K562 (cell line): Measurements from ENCODE around the gene WWTR1.

Experiments
- CBX8 ChIP-seq: fragments of 200-600 bp; sonication (generic); IDR thresholded peaks from 2 replicates; pipeline ENCODE4 v1.6.1; 2012; ENCODE audit warnings: borderline replicate concordance, mixed run types, low read depth, mild to moderate bottlenecking, moderate library complexity, mixed read lengths, low read length, control low read depth, inconsistent platforms; ENCODE audit not compliant: poor library complexity, severe bottlenecking; ENCODE audit errors: extremely low read depth
- CHCHD3 ChIP-seq: fragments of 250-450 bp; sonication (Bioruptor Pico); IDR thresholded peaks from 2 replicates; pipeline ENCODE4 v2.1.2; 2022; ENCODE audit warnings: mild to moderate bottlenecking
- CHD2 ChIP-seq: IDR thresholded peaks from 2 replicates; pipeline ENCODE4 v1.6.1; 2011; ENCODE audit warnings: low read depth, low read length
- CTCF ChIP-seq, 3 experiments: IDR thresholded peaks in 2 of 3; conservative IDR thresholded peaks in 1 of 3; 2 replicates each; pipeline ENCODE4 v1.5.1; 2011 to 2012; ENCODE audit warnings: low read length in 3 of 3, mild to moderate bottlenecking in 3 of 3, control low read depth in 2 of 3, improper control_type of control experiment in 1 of 3, inconsistent platforms in 1 of 3, low read depth in 1 of 3, mixed read lengths in 1 of 3, moderate library complexity in 1 of 3; ENCODE audit not compliant: insufficient read depth in 2 of 3
- EGR1 ChIP-seq: fragments of 450-650 bp; conservative IDR thresholded peaks from 2 replicates; pipeline ENCODE4 v1.6.1; 2017; ENCODE audit warnings: mild to moderate bottlenecking
- ELK1 ChIP-seq: sonication (generic); formaldehyde crosslinking; IDR thresholded peaks from 2 replicates; pipeline ENCODE4 v1.8.1; 2022; ENCODE audit warnings: missing genetic modification reagents
- EZH2 ChIP-seq: IDR thresholded peaks from 2 replicates; pipeline ENCODE4 v1.6.1; 2012; ENCODE audit warnings: low read depth, mild to moderate bottlenecking, inconsistent platforms, low read length, borderline replicate concordance
- MAFF ChIP-seq: IDR thresholded peaks from 2 replicates; pipeline ENCODE4 v1.6.1; 2012; ENCODE audit warnings: low read length, improper control_type of control experiment
- NR4A1 ChIP-seq, 2 experiments: fragments of 250-450 bp in 1 of 2; fragments of 450-650 bp in 1 of 2; sonication (Bioruptor Pico) in 1 of 2; IDR thresholded peaks; 2 replicates each; pipeline versions ENCODE4 v1.4.0 to v1.6.1; 2016 to 2020; ENCODE audit warnings: mild to moderate bottlenecking in 2 of 2, missing compliant biosample characterization in 1 of 2, missing genetic modification characterization in 1 of 2, moderate library complexity in 1 of 2
- POLR2AphosphoS5 ChIP-seq: IDR thresholded peaks from 2 replicates; pipeline ENCODE4 v1.6.1; 2011; ENCODE audit warnings: mild to moderate bottlenecking, low read depth, low read length, moderate library complexity; ENCODE audit not compliant: control insufficient read depth, insufficient read depth
- PYGO2 ChIP-seq: fragments of 450-650 bp; IDR thresholded peaks from 2 replicates; pipeline ENCODE4 v1.6.1; 2016; ENCODE audit warnings: mild to moderate bottlenecking, missing genetic modification characterization, moderate library complexity, missing compliant biosample characterization
- SIN3A ChIP-seq, 2 experiments: fragments of 150-350 bp in 1 of 2; IDR thresholded peaks; 2 replicates each; pipeline ENCODE4 v1.6.1; 2011 to 2016; ENCODE audit warnings: borderline replicate concordance in 2 of 2, low read depth in 2 of 2, low read length in 2 of 2, mild to moderate bottlenecking in 2 of 2, moderate library complexity in 2 of 2; ENCODE audit not compliant: control insufficient read depth in 1 of 2
- ZBTB40 ChIP-seq, 2 experiments: fragments of 450-650 bp in 1 of 2; sonication (generic) in 1 of 2; formaldehyde crosslinking in 1 of 2; IDR thresholded peaks; 2 replicates each; pipeline versions ENCODE4 v1.7.1 to v1.9.0; 2016 to 2022; ENCODE audit warnings: inconsistent platforms in 1 of 2, mild to moderate bottlenecking in 1 of 2, missing genetic modification reagents in 1 of 2
- ZNF830 ChIP-seq: fragments of 250-450 bp; sonication (Bioruptor Pico); IDR thresholded peaks from 2 replicates; pipeline ENCODE4 v1.5.0; 2021; ENCODE audit warnings: mild to moderate bottlenecking

GRCh38 chr3:149560001-149560400 is 97.8 kb downstream of the WWTR1 start:
- no peak for TF ChIP-seq ZNF830 (CRISPR knock-in tag)
- no peak for TF ChIP-seq SIN3A (IDR thresholded peaks at IDR 0.05; ENCODE audit: borderline replicate concordance in 2 of 2, control insufficient read depth in 1 of 2, low read depth in 2 of 2, low read length in 2 of 2)
- TF ChIP-seq ELK1: no peak
- no peak for TF ChIP-seq PYGO2 (tag)
- TF ChIP-seq NR4A1 (CRISPR knock-in tag; IDR thresholded peaks at IDR 0.05): no peak
- no peak for TF ChIP-seq NR4A1 (tag; IDR thresholded peaks at IDR 0.05)
- no peak for TF ChIP-seq CTCF (IDR thresholded peaks at IDR 0.05 in 2 of 3, conservative IDR thresholded peaks at IDR 0.05 in 1 of 3; ENCODE audit: insufficient read depth in 2 of 3, low read depth in 1 of 3, low read length in 3 of 3)
- TF ChIP-seq POLR2AphosphoS5: no peak
- no peak for TF ChIP-seq ZBTB40 (IDR thresholded peaks at IDR 0.05)
- TF ChIP-seq ZBTB40 (CRISPR knock-in tag; IDR thresholded peaks at IDR 0.05): no peak
- no peak for TF ChIP-seq EGR1
- no peak for TF ChIP-seq MAFF
- TF ChIP-seq EZH2: no peak
- no peak for TF ChIP-seq CHD2
- TF ChIP-seq CBX8: no peak
- no peak for TF ChIP-seq CHCHD3 (CRISPR knock-in tag)
